WTC11 (cell line): ENCODE measurements around the gene SAP130. TPM values are rescaled to one million over a fixed set of nuclear protein-coding genes. Genes with fewer than 3 reads are reported as not detected.

ENCODE experiments used
- ATAC-seq: fragments of 200-7000 bp; cut with Tn5 transposase; 2 replicates; pipeline ENCODE4 v1.10.0; 2021; ENCODE audit warnings: mild to moderate bottlenecking, moderate library complexity
- CTCF ChIA-PET: fragments of 300-600 bp; sonication (Branson Sonifier 250); formaldehyde crosslinking; loops from one replicate; lab custom pipeline; 2021; ENCODE audit warnings: antibody characterized with exemption; lab: Charles Lee
- POLR2A ChIA-PET: fragments of 350-600 bp; sonication (Branson Sonifier 250); formaldehyde crosslinking; loops from one replicate; lab custom pipeline; 2021; ENCODE audit warnings: antibody characterized with exemption; lab: Charles Lee
- DNase-seq: peaks from one replicate; pipeline ENCODE4 v3.0.0; 2021; ENCODE audit warnings: low spot score
- H3K27ac Mint-ChIP-seq: 2 replicates; pipeline ENCODE4 v1.8.0; 2021; ENCODE audit warnings: mixed read lengths
- H3K27me3 Mint-ChIP-seq: 2 replicates; pipeline ENCODE4 v1.8.0; 2021; ENCODE audit warnings: low read depth, mild to moderate bottlenecking, moderate library complexity, mixed read lengths
- H3K36me3 Mint-ChIP-seq: 2 replicates; pipeline ENCODE4 v1.8.0; 2021; ENCODE audit warnings: mixed read lengths
- H3K4me1 Mint-ChIP-seq: 2 replicates; pipeline ENCODE4 v1.8.0; 2022; ENCODE audit warnings: mixed read lengths
- H3K4me3 Mint-ChIP-seq: 2 replicates; pipeline ENCODE4 v1.8.0; 2021; ENCODE audit warnings: mild to moderate bottlenecking, moderate library complexity, mixed read lengths
- H3K9me3 Mint-ChIP-seq: 2 replicates; pipeline ENCODE4 v1.8.0; 2021; ENCODE audit warnings: mixed read lengths
- ATF3 ChIP-seq: sonication (generic); formaldehyde crosslinking; conservative IDR thresholded peaks from 2 replicates; pipeline ENCODE4 v1.8.1; 2022; ENCODE audit warnings: mild to moderate bottlenecking, missing genetic modification reagents
- CREM ChIP-seq: sonication (generic); formaldehyde crosslinking; IDR thresholded peaks from 2 replicates; pipeline ENCODE4 v1.8.1; 2022; ENCODE audit warnings: mild to moderate bottlenecking, missing genetic modification reagents, moderate library complexity
- CTCF ChIP-seq: fragments of 200-600 bp; IDR thresholded peaks from 2 replicates; pipeline ENCODE4 v1.8.0; 2022; ENCODE audit warnings: antibody characterized with exemption
- EMX1 ChIP-seq: fragments of 250-450 bp; sonication (Bioruptor Pico); IDR thresholded peaks from 2 replicates; pipeline ENCODE4 v1.8.0; 2021; ENCODE audit warnings: mild to moderate bottlenecking
- FOXP1 ChIP-seq: sonication (generic); formaldehyde crosslinking; IDR thresholded peaks from 2 replicates; pipeline ENCODE4 v1.8.0; 2022; ENCODE audit warnings: missing genetic modification reagents, mild to moderate bottlenecking, moderate library complexity, borderline replicate concordance
- HMGA2 ChIP-seq: fragments of 250-450 bp; sonication (Bioruptor Pico); IDR thresholded peaks from 2 replicates; pipeline ENCODE4 v1.4.0; 2021; ENCODE audit warnings: mild to moderate bottlenecking, moderate library complexity
- IRF1 ChIP-seq: sonication (generic); formaldehyde crosslinking; IDR thresholded peaks from 2 replicates; pipeline ENCODE4 v1.8.0; 2023; ENCODE audit warnings: missing genetic modification reagents
- JUN ChIP-seq: sonication (generic); formaldehyde crosslinking; IDR thresholded peaks from 2 replicates; pipeline ENCODE4 v1.8.0; 2023; ENCODE audit warnings: mild to moderate bottlenecking, missing genetic modification reagents
- MXD4 ChIP-seq: fragments of 250-450 bp; sonication (Bioruptor Pico); IDR thresholded peaks from 2 replicates; pipeline ENCODE4 v1.8.0; 2021; ENCODE audit warnings: mild to moderate bottlenecking, moderate library complexity, borderline replicate concordance
- NR1H2 ChIP-seq: sonication (generic); formaldehyde crosslinking; IDR thresholded peaks from 2 replicates; pipeline ENCODE4 v1.9.0; 2021; ENCODE audit warnings: mild to moderate bottlenecking, moderate library complexity, missing genetic modification reagents
- NR3C1 ChIP-seq: sonication (generic); formaldehyde crosslinking; conservative IDR thresholded peaks from 2 replicates; pipeline ENCODE4 v1.8.1; 2023; ENCODE audit warnings: low read depth, mild to moderate bottlenecking, missing genetic modification reagents
- PRDM15 ChIP-seq: sonication (generic); formaldehyde crosslinking; IDR thresholded peaks from 2 replicates; pipeline ENCODE4 v1.8.0; 2022; ENCODE audit warnings: missing genetic modification reagents
- PRRX2 ChIP-seq: fragments of 250-450 bp; sonication (Bioruptor Pico); IDR thresholded peaks from 2 replicates; pipeline ENCODE4 v1.8.0; 2021; ENCODE audit warnings: mild to moderate bottlenecking
- SMAD3 ChIP-seq: sonication (generic); formaldehyde crosslinking; IDR thresholded peaks from 2 replicates; pipeline ENCODE4 v1.8.0; 2022; ENCODE audit warnings: missing genetic modification reagents, mild to moderate bottlenecking, borderline replicate concordance
- SMAD4 ChIP-seq: sonication (generic); formaldehyde crosslinking; IDR thresholded peaks from 2 replicates; pipeline ENCODE4 v1.8.0; 2022; ENCODE audit warnings: mild to moderate bottlenecking, missing genetic modification reagents
- SOX15 ChIP-seq: fragments of 250-450 bp; sonication (Bioruptor Pico); IDR thresholded peaks from 2 replicates; pipeline ENCODE4 v1.9.0; 2021; ENCODE audit warnings: mild to moderate bottlenecking
- TCF7 ChIP-seq: sonication (generic); formaldehyde crosslinking; IDR thresholded peaks from 2 replicates; pipeline ENCODE4 v1.8.0; 2022; ENCODE audit warnings: mild to moderate bottlenecking, low read depth, missing genetic modification reagents, moderate library complexity
- ZBTB21 ChIP-seq: sonication (generic); formaldehyde crosslinking; IDR thresholded peaks from 2 replicates; pipeline ENCODE4 v1.8.1; 2023; ENCODE audit warnings: mild to moderate bottlenecking, missing genetic modification reagents, borderline replicate concordance
- ZNF232 ChIP-seq: sonication (generic); formaldehyde crosslinking; IDR thresholded peaks from 2 replicates; pipeline ENCODE4 v1.8.0; 2022; ENCODE audit warnings: mild to moderate bottlenecking, missing genetic modification reagents
- ZNF317 ChIP-seq: sonication (generic); formaldehyde crosslinking; IDR thresholded peaks from 2 replicates; pipeline ENCODE4 v1.8.1; 2023; ENCODE audit warnings: low read depth, mild to moderate bottlenecking, moderate library complexity, missing genetic modification reagents, borderline replicate concordance
- ZNF416 ChIP-seq: fragments of 250-450 bp; sonication (Bioruptor Pico); IDR thresholded peaks from 2 replicates; pipeline ENCODE4 v1.9.0; 2021; ENCODE audit warnings: mild to moderate bottlenecking, inconsistent platforms
- ZNF671 ChIP-seq: fragments of 250-450 bp; sonication (Bioruptor Pico); IDR thresholded peaks from 2 replicates; pipeline ENCODE4 v1.8.0; 2021; ENCODE audit warnings: mild to moderate bottlenecking
- total RNA-seq: library from RNA; stranded (reverse); gene quantifications from 3 replicates; pipeline ENCODE4 v1.2.3, GENCODE V29; 2021
- TF ChIP-seq, protein P1 (sequence below): sonication (generic); formaldehyde crosslinking; IDR thresholded peaks from 2 replicates; pipeline ENCODE4 v1.8.1; 2023; ENCODE audit warnings: mild to moderate bottlenecking, missing genetic modification reagents, moderate library complexity
- TF ChIP-seq, protein P2 (sequence below): sonication (generic); formaldehyde crosslinking; IDR thresholded peaks from 2 replicates; pipeline ENCODE4 v1.8.0; 2022; ENCODE audit warnings: mild to moderate bottlenecking, missing genetic modification reagents
- TF ChIP-seq, protein P3 (sequence below): sonication (generic); formaldehyde crosslinking; IDR thresholded peaks from 2 replicates; pipeline ENCODE4 v1.8.1; 2023; ENCODE audit warnings: mild to moderate bottlenecking, missing genetic modification reagents
- TF ChIP-seq, protein P4 (sequence below): sonication (generic); formaldehyde crosslinking; IDR thresholded peaks from 2 replicates; pipeline ENCODE4 v1.8.0; 2022; ENCODE audit warnings: mild to moderate bottlenecking, missing genetic modification reagents

The SAP130 gene
- total RNA-seq, 1 experiment from 2014 or later, result 45.6 TPM

DNA sequence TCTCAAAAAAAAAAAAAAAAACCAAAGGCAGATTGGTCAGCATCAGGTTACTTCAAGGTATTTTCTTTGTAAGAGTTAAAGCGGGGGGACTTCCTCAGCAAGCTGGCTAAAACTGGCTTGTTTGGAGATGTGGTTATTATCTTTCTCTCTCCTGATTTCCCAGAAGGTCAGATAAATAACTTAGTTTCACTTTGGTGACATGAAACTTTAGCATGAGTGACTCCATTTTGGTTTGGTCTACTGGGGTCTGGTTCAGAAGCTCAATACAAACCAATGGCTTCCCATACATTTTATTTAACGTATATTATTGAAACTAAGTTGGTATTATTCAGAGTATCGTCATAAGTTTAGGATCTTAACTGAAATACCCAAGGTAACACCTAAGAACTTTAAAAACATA, 100.5 kb downstream of the SAP130 start (continued):
- no peak for TF ChIP-seq NR1H2 (CRISPR knock-in tag)
- no peak for TF ChIP-seq JUN
- no peak for TF ChIP-seq MXD4 (CRISPR knock-in tag)
- no peak for TF ChIP-seq SMAD3 (CRISPR knock-in tag)
- TF ChIP-seq ZNF232, result no peak
- no peak for TF ChIP-seq CTCF
- TF ChIP-seq FOXP1 (CRISPR knock-in tag), result no peak

GRCh38 chr2:127917916-127918315, 109.9 kb downstream of the SAP130 start:
- DNase-seq (no peak), ATAC-seq (no peak)
- Mint-ChIP-seq H3K4me3 (no peak overlapping the region), H3K27me3 (no peaks in the 10 kb centered on the region; the same call in none of the 2 replicates), H3K27ac (no peak overlapping the region), H3K4me1 (no peaks in the 10 kb centered on the region), H3K36me3 (no peaks in the 10 kb centered on the region), H3K9me3 (no peaks in the 10 kb centered on the region)
- POLR2A ChIA-PET, result no interaction called here
- CTCF ChIA-PET, result interaction anchor here (0.7 kb wide), 1 partner anchor 73 kb away, joined by 3 read pairs; no protein-coding TSS in a partner anchor
- TF ChIP-seq, protein P1, sequence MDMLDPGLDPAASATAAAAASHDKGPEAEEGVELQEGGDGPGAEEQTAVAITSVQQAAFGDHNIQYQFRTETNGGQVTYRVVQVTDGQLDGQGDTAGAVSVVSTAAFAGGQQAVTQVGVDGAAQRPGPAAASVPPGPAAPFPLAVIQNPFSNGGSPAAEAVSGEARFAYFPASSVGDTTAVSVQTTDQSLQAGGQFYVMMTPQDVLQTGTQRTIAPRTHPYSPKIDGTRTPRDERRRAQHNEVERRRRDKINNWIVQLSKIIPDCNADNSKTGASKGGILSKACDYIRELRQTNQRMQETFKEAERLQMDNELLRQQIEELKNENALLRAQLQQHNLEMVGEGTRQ (CRISPR knock-in tag), result no peak
- TF ChIP-seq ATF3 (CRISPR knock-in tag), result no peak
- no peak for TF ChIP-seq SMAD4 (CRISPR knock-in tag)
- no peak for TF ChIP-seq SOX15 (CRISPR knock-in tag)
- TF ChIP-seq, protein P2, sequence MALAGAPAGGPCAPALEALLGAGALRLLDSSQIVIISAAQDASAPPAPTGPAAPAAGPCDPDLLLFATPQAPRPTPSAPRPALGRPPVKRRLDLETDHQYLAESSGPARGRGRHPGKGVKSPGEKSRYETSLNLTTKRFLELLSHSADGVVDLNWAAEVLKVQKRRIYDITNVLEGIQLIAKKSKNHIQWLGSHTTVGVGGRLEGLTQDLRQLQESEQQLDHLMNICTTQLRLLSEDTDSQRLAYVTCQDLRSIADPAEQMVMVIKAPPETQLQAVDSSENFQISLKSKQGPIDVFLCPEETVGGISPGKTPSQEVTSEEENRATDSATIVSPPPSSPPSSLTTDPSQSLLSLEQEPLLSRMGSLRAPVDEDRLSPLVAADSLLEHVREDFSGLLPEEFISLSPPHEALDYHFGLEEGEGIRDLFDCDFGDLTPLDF (CRISPR knock-in tag), result no peak
- TF ChIP-seq PRRX2 (CRISPR knock-in tag), result no peak
- TF ChIP-seq TCF7 (CRISPR knock-in tag), result no peak
- TF ChIP-seq IRF1, result no peak
- no peak for TF ChIP-seq ZBTB21 (CRISPR knock-in tag)
- TF ChIP-seq ZNF416 (CRISPR knock-in tag), result no peak
- TF ChIP-seq, protein P3, sequence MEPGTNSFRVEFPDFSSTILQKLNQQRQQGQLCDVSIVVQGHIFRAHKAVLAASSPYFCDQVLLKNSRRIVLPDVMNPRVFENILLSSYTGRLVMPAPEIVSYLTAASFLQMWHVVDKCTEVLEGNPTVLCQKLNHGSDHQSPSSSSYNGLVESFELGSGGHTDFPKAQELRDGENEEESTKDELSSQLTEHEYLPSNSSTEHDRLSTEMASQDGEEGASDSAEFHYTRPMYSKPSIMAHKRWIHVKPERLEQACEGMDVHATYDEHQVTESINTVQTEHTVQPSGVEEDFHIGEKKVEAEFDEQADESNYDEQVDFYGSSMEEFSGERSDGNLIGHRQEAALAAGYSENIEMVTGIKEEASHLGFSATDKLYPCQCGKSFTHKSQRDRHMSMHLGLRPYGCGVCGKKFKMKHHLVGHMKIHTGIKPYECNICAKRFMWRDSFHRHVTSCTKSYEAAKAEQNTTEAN, result no peak
- no peak for TF ChIP-seq ZNF317 (CRISPR knock-in tag)
- no peak for TF ChIP-seq HMGA2 (CRISPR knock-in tag)
- TF ChIP-seq, protein P4, sequence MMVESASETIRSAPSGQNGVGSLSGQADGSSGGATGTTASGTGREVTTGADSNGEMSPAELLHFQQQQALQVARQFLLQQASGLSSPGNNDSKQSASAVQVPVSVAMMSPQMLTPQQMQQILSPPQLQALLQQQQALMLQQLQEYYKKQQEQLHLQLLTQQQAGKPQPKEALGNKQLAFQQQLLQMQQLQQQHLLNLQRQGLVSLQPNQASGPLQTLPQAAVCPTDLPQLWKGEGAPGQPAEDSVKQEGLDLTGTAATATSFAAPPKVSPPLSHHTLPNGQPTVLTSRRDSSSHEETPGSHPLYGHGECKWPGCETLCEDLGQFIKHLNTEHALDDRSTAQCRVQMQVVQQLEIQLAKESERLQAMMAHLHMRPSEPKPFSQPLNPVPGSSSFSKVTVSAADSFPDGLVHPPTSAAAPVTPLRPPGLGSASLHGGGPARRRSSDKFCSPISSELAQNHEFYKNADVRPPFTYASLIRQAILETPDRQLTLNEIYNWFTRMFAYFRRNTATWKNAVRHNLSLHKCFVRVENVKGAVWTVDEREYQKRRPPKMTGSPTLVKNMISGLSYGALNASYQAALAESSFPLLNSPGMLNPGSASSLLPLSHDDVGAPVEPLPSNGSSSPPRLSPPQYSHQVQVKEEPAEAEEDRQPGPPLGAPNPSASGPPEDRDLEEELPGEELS (CRISPR knock-in tag), result no peak
- no peak for TF ChIP-seq ZNF671 (CRISPR knock-in tag)
- TF ChIP-seq PRDM15 (CRISPR knock-in tag), result no peak
- no peak for TF ChIP-seq NR3C1
- TF ChIP-seq EMX1 (CRISPR knock-in tag), result no peak
- no peak for TF ChIP-seq CREM (CRISPR knock-in tag)
